HEK293T (cell line): ENCODE data around the gene MBNL3.

Experiments
- ELF4 ChIP-seq: fragments of 450-650 bp; IDR thresholded peaks from 2 replicates; pipeline ENCODE4 v1.6.1; 2017; ENCODE audit warnings: antibody characterized with exemption
- FOXK2 ChIP-seq: fragments of 450-650 bp; IDR thresholded peaks from 2 replicates; pipeline ENCODE4 v1.6.1; 2016; ENCODE audit warnings: mild to moderate bottlenecking
- FOXM1 ChIP-seq: fragments of 450-650 bp; IDR thresholded peaks from 2 replicates; pipeline ENCODE4 v1.6.1; 2017; ENCODE audit warnings: mild to moderate bottlenecking, borderline replicate concordance
- HDGF ChIP-seq: fragments of 450-650 bp; IDR thresholded peaks from 2 replicates; pipeline ENCODE4 v1.6.1; 2017; ENCODE audit warnings: antibody characterized with exemption, borderline replicate concordance
- SP1 ChIP-seq: fragments of 450-650 bp; IDR thresholded peaks from 2 replicates; pipeline ENCODE4 v1.6.1; 2017

- TF ChIP-seq ELF4 (no peak), HDGF (no peak), SP1 (no peak), FOXK2 (no peak), FOXM1 (no peak)
Observed at GRCh38 chrX:132470831-132471230, 18.0 kb downstream of the MBNL3 start.
